Stimulated activated naive CD8-positive, alpha-beta T cell treated with anti-CD3 and anti-CD28 coated beads, Interleukin-15, Interleukin-2, amounts not matched to agents 100 ng/mL and 50 ng/mL, for 24 hours (primary cell): Measurements from ENCODE around the gene NUFIP2.
"Not testable (repeated sequence)": the region's sequence is repeated elsewhere in the genome, so short reads cannot be mapped to it uniquely, and the experiment has no call there.

Experiments
- H3K27ac Mint-ChIP-seq: one replicate; pipeline ENCODE4 v1.8.0; 2021; ENCODE audit warnings: mild to moderate bottlenecking, mixed read lengths
- H3K27me3 Mint-ChIP-seq: one replicate; pipeline ENCODE4 v1.8.0; 2021; ENCODE audit warnings: mixed read lengths
- H3K36me3 Mint-ChIP-seq: one replicate; pipeline ENCODE4 v1.8.0; 2021; ENCODE audit warnings: low read depth, mixed read lengths
- H3K4me1 Mint-ChIP-seq: one replicate; pipeline ENCODE4 v1.8.0; 2021; ENCODE audit warnings: low read depth, mixed read lengths
- H3K4me3 Mint-ChIP-seq: one replicate; pipeline ENCODE4 v1.8.0; 2021; ENCODE audit warnings: mild to moderate bottlenecking, mixed read lengths
- H3K9me3 Mint-ChIP-seq: one replicate; pipeline ENCODE4 v1.8.0; 2021; ENCODE audit warnings: mixed read lengths

The NUFIP2 gene

GRCh38 chr17:29292071-29292991 is 1.6 kb downstream of the NUFIP2 start:
- Mint-ChIP-seq H3K9me3 (no peaks in the 10 kb centered on the region), H3K27ac (peak overlapping the region; percentile 98), H3K27me3 (no peaks in the 10 kb centered on the region), H3K36me3 (peaks cover 50% of the 10 kb centered on the region), H3K4me3 (peak overlapping the region; percentile 97), H3K4me1 (peaks cover 65% of the 10 kb centered on the region)

GRCh38 chr17:29291163-29291752 is 2.7 kb downstream of the NUFIP2 start:
- H3K27ac Mint-ChIP-seq, result peak overlapping the region; percentile 98
- peaks cover 60% of the 10 kb centered on the region for H3K36me3 Mint-ChIP-seq
- H3K9me3 Mint-ChIP-seq, result no peaks in the 10 kb centered on the region
- H3K4me1 Mint-ChIP-seq, result peaks cover 76% of the 10 kb centered on the region
- peak overlapping the region; percentile 94 for H3K4me3 Mint-ChIP-seq
- H3K27me3 Mint-ChIP-seq, result no peaks in the 10 kb centered on the region

GRCh38 chr17:29289852-29290251 is 4.1 kb downstream of the NUFIP2 start:
- Mint-ChIP-seq H3K4me1 (peaks cover 81% of the 10 kb centered on the region), H3K27ac (peak overlapping the region; percentile 77), H3K36me3 (peaks cover 74% of the 10 kb centered on the region), H3K9me3 (no peaks in the 10 kb centered on the region), H3K4me3 (peak overlapping the region; percentile 94), H3K27me3 (no peaks in the 10 kb centered on the region)

GRCh38 chr17:29283961-29284360 is 10.0 kb downstream of the NUFIP2 start:
- peak overlapping the region; percentile 18 for H3K27ac Mint-ChIP-seq
- H3K4me3 Mint-ChIP-seq, result peak overlapping the region; percentile 18
- no peaks in the 10 kb centered on the region for H3K27me3 Mint-ChIP-seq
- H3K9me3 Mint-ChIP-seq, result peaks cover 5% of the 10 kb centered on the region
- peaks cover 95% of the 10 kb centered on the region for H3K36me3 Mint-ChIP-seq
- H3K4me1 Mint-ChIP-seq, result peaks cover 77% of the 10 kb centered on the region

- H3K27ac Mint-ChIP-seq, result no peak overlapping the region
- H3K27me3 Mint-ChIP-seq, result no peaks in the 10 kb centered on the region
- peaks cover 5% of the 10 kb centered on the region for H3K9me3 Mint-ChIP-seq
- H3K36me3 Mint-ChIP-seq, result peaks cover 95% of the 10 kb centered on the region
- peak overlapping the region; percentile 18 for H3K4me3 Mint-ChIP-seq
- peaks cover 76% of the 10 kb centered on the region for H3K4me1 Mint-ChIP-seq
Observed at GRCh38 chr17:29283496-29283895, 10.5 kb downstream of the NUFIP2 start.

GRCh38 chr17:29279397-29280070 is 14.4 kb downstream of the NUFIP2 start:
- Mint-ChIP-seq H3K4me1 (peaks cover 71% of the 10 kb centered on the region), H3K27ac (no peak overlapping the region), H3K36me3 (peaks cover 94% of the 10 kb centered on the region), H3K9me3 (peaks cover 5% of the 10 kb centered on the region), H3K4me3 (no peak overlapping the region), H3K27me3 (no peaks in the 10 kb centered on the region)

GRCh38 chr17:29278692-29279091 is 15.3 kb downstream of the NUFIP2 start:
- Mint-ChIP-seq H3K36me3 (peaks cover 96% of the 10 kb centered on the region), H3K27me3 (no peaks in the 10 kb centered on the region), H3K4me3 (no peak overlapping the region), H3K9me3 (peaks cover 5% of the 10 kb centered on the region), H3K27ac (peak overlapping the region; percentile 31), H3K4me1 (peaks cover 72% of the 10 kb centered on the region)

- Mint-ChIP-seq H3K4me1 (peaks cover 50% of the 10 kb centered on the region), H3K36me3 (peaks cover 80% of the 10 kb centered on the region), H3K9me3 (no peaks in the 10 kb centered on the region), H3K27ac (peak overlapping the region; percentile 18), H3K4me3 (no peak overlapping the region), H3K27me3 (no peaks in the 10 kb centered on the region)
Observed at GRCh38 chr17:29273924-29274323, 20.0 kb downstream of the NUFIP2 start.

GRCh38 chr17:29271980-29272379 is 22.0 kb downstream of the NUFIP2 start:
- not testable (repeated sequence) for H3K27me3 Mint-ChIP-seq, H3K27ac Mint-ChIP-seq, H3K4me3 Mint-ChIP-seq, H3K9me3 Mint-ChIP-seq
- Mint-ChIP-seq H3K4me1 (peaks cover 36% of the 10 kb centered on the region), H3K36me3 (peaks cover 70% of the 10 kb centered on the region)

GRCh38 chr17:29263916-29264315 is 30.0 kb downstream of the NUFIP2 start:
- Mint-ChIP-seq H3K36me3 (peaks cover 76% of the 10 kb centered on the region), H3K4me3 (no peak overlapping the region), H3K9me3 (no peaks in the 10 kb centered on the region), H3K4me1 (peaks cover 43% of the 10 kb centered on the region), H3K27me3 (no peaks in the 10 kb centered on the region), H3K27ac (peak overlapping the region; percentile 50)

- Mint-ChIP-seq H3K4me3 (no peak overlapping the region), H3K9me3 (no peaks in the 10 kb centered on the region), H3K36me3 (peaks cover 62% of the 10 kb centered on the region), H3K4me1 (peaks cover 42% of the 10 kb centered on the region), H3K27me3 (no peaks in the 10 kb centered on the region), H3K27ac (no peak overlapping the region)
Observed at GRCh38 chr17:29257756-29258155, 36.2 kb downstream of the NUFIP2 start.

- Mint-ChIP-seq H3K36me3 (peaks cover 53% of the 10 kb centered on the region), H3K27ac (peak overlapping the region; percentile 42), H3K4me1 (peaks cover 38% of the 10 kb centered on the region), H3K9me3 (no peaks in the 10 kb centered on the region), H3K4me3 (no peak overlapping the region), H3K27me3 (no peaks in the 10 kb centered on the region)
Observed at GRCh38 chr17:29256735-29257466, 37.0 kb downstream of the NUFIP2 start.

GRCh38 chr17:29255926-29256522 is 37.9 kb downstream of the NUFIP2 start:
- H3K27me3 Mint-ChIP-seq, result no peaks in the 10 kb centered on the region
- H3K9me3 Mint-ChIP-seq, result no peaks in the 10 kb centered on the region
- H3K4me1 Mint-ChIP-seq, result peaks cover 30% of the 10 kb centered on the region
- H3K4me3 Mint-ChIP-seq, result no peak overlapping the region
- H3K27ac Mint-ChIP-seq, result peak overlapping the region; percentile 60
- peaks cover 45% of the 10 kb centered on the region for H3K36me3 Mint-ChIP-seq

GRCh38 chr17:29253037-29253436 is 40.9 kb downstream of the NUFIP2 start:
- H3K27ac Mint-ChIP-seq, result no peak overlapping the region
- H3K4me3 Mint-ChIP-seq, result no peak overlapping the region
- no peaks in the 10 kb centered on the region for H3K27me3 Mint-ChIP-seq
- H3K4me1 Mint-ChIP-seq, result peaks cover 15% of the 10 kb centered on the region
- peaks cover 21% of the 10 kb centered on the region for H3K36me3 Mint-ChIP-seq
- H3K9me3 Mint-ChIP-seq, result no peaks in the 10 kb centered on the region
